ENCODE data around the gene MCEMP1.
A peak's percentile ranks its signal among the peaks of the same experiment; 100 is the strongest.

Gene MCEMP1

GRCh38 chr19:7670790-7671189 is 6.1 kb upstream of the MCEMP1 start:
- peaks cover 17% of the 10 kb centered on the region for H3K4me1 ChIP-seq (ENCODE audit: control insufficient read depth, low read length)
- no peaks in the 10 kb centered on the region for H3K79me2 ChIP-seq (ENCODE audit: control insufficient read depth, low read length)
- H3K27ac ChIP-seq (ENCODE audit: low read depth, low read length) = no peak overlapping the region
- no peak for TF ChIP-seq CTCF (IDR thresholded peaks at IDR 0.05; ENCODE audit: low read depth, low read length, poor library complexity, severe bottlenecking)
- no peak for TF ChIP-seq EZH2phosphoT487 (IDR thresholded peaks at IDR 0.05; ENCODE audit: borderline replicate concordance, low read length)
- no peaks in the 10 kb centered on the region; the same call in 1 of the 2 replicates for H3F3A ChIP-seq (ENCODE audit: control insufficient read depth, insufficient read depth)
- peaks cover 7% of the 10 kb centered on the region; the same call in 1 of the 2 replicates for H3K9me3 ChIP-seq (ENCODE audit: control insufficient read depth, insufficient read depth, low read length)
- peaks cover 5% of the 10 kb centered on the region for H3K27me3 ChIP-seq (ENCODE audit: control insufficient read depth, low read length)
- H4K20me1 ChIP-seq (ENCODE audit: control insufficient read depth, insufficient read depth, low read depth, low read length) = no peaks in the 10 kb centered on the region
- no peak overlapping the region for H3K4me2 ChIP-seq (ENCODE audit: low read length)
- H3K36me3 ChIP-seq (ENCODE audit: control insufficient read depth, low read length) = no peaks in the 10 kb centered on the region
- no peaks in the 10 kb centered on the region for H3K9me2 ChIP-seq (replicated peaks; ENCODE audit: control insufficient read depth, low read length)
- no peak overlapping the region for H3K4me3 ChIP-seq (ENCODE audit: low read length)

GRCh38 chr19:7672522-7672921 is 4.4 kb upstream of the MCEMP1 start:
- peaks cover 7% of the 10 kb centered on the region; the same call in 1 of the 2 replicates for H3K9me3 ChIP-seq (ENCODE audit: control insufficient read depth, insufficient read depth, low read length)
- H3K9me2 ChIP-seq (replicated peaks; ENCODE audit: control insufficient read depth, low read length) = no peaks in the 10 kb centered on the region
- peaks cover 5% of the 10 kb centered on the region for H3K27me3 ChIP-seq (ENCODE audit: control insufficient read depth, low read length)
- H3K36me3 ChIP-seq (ENCODE audit: control insufficient read depth, low read length) = no peaks in the 10 kb centered on the region
- no peak overlapping the region for H3K4me3 ChIP-seq (ENCODE audit: low read length)
- H3K4me2 ChIP-seq (ENCODE audit: low read length) = no peak overlapping the region
- no peak overlapping the region for H3K27ac ChIP-seq (ENCODE audit: low read depth, low read length)
- no peaks in the 10 kb centered on the region for H4K20me1 ChIP-seq (ENCODE audit: control insufficient read depth, insufficient read depth, low read depth, low read length)
- H3K4me1 ChIP-seq (ENCODE audit: control insufficient read depth, low read length) = peaks cover 35% of the 10 kb centered on the region
- no peaks in the 10 kb centered on the region; the same call in 1 of the 2 replicates for H3F3A ChIP-seq (ENCODE audit: control insufficient read depth, insufficient read depth)
- TF ChIP-seq CTCF (IDR thresholded peaks at IDR 0.05; ENCODE audit: low read depth, low read length, poor library complexity, severe bottlenecking) (no peak), EZH2phosphoT487 (IDR thresholded peaks at IDR 0.05; ENCODE audit: borderline replicate concordance, low read length) (no peak)
- no peaks in the 10 kb centered on the region for H3K79me2 ChIP-seq (ENCODE audit: control insufficient read depth, low read length)

GRCh38 chr19:7674010-7675005 is 2.6 kb upstream of the MCEMP1 start:
- TF ChIP-seq EZH2phosphoT487 (IDR thresholded peaks at IDR 0.05; ENCODE audit: borderline replicate concordance, low read length) (no peak), CTCF (IDR thresholded peaks at IDR 0.05; ENCODE audit: low read depth, low read length, poor library complexity, severe bottlenecking) (no peak)
- Histone ChIP-seq H3K9me3 (ENCODE audit: control insufficient read depth, insufficient read depth, low read length) (peaks cover 7% of the 10 kb centered on the region; the same call in 1 of the 2 replicates), H3K4me2 (ENCODE audit: low read length) (peak overlapping the region; percentile 40), H3K4me1 (ENCODE audit: control insufficient read depth, low read length) (peaks cover 49% of the 10 kb centered on the region), H3K27ac (ENCODE audit: low read depth, low read length) (no peak overlapping the region), H3K36me3 (ENCODE audit: control insufficient read depth, low read length) (no peaks in the 10 kb centered on the region), H3F3A (ENCODE audit: control insufficient read depth, insufficient read depth) (no peaks in the 10 kb centered on the region; the same call in 1 of the 2 replicates), H4K20me1 (ENCODE audit: control insufficient read depth, insufficient read depth, low read depth, low read length) (no peaks in the 10 kb centered on the region), H3K27me3 (ENCODE audit: control insufficient read depth, low read length) (peaks cover 5% of the 10 kb centered on the region), H3K9me2 (replicated peaks; ENCODE audit: control insufficient read depth, low read length) (no peaks in the 10 kb centered on the region), H3K79me2 (ENCODE audit: control insufficient read depth, low read length) (no peaks in the 10 kb centered on the region), H3K4me3 (ENCODE audit: low read length) (peak overlapping the region; percentile 14; the same call in 1 of the 2 replicates)

All from DOHH2 (cell line).